HG03108 (cell line): ENCODE results near the gene AMBRA1.

Experiments
- ATAC-seq: cut with Tn5 transposase; IDR thresholded peaks from one replicate; pipeline ENCODE4 v1.9.1; 2021; ENCODE audit warnings: moderate library complexity; ENCODE audit not compliant: unreplicated experiment

AMBRA1 gene

GRCh38 chr11:46511342-46511741 lies 82.5 kb downstream of the AMBRA1 start:
- no peak for ATAC-seq

- no peak for ATAC-seq
Observed at GRCh38 chr11:46508360-46508759, 85.5 kb downstream of the AMBRA1 start.

- no peak for ATAC-seq
Observed at GRCh38 chr11:46506483-46506791, 87.4 kb downstream of the AMBRA1 start.

DNA sequence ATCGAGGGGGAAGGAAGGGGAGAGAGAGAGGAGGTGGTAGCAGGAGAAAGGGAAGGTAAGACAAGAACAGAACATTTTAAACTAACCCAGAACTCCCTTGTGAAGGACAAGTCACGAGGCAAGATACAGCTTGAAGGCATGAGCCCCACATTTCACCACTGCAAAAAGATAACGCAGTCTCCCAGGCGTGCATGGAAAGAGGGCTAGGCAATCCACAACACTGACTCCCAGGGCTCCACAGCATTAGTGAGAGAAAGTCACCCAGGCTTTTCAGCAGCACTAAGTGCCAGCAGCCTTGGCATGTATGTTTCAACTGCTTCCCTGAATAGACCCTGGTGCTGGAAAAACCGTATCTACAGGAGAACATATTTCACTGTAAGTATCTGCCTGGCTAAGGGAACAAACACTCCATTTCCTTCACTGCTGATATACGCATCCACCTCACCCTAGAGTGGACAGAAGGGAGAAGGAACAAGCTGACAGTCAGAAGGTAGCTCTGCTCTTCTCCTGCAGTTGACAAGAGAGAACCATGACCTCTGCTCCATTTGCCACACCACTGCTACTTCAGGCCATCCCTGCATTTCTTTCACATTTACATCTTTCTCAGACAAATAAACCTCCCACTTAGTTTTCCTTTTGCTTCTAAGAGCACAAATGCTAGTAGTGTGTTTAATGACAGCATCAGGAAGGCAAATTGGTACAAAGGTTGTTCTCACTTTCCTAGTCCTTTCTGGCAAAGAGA lies 87.9 kb downstream of the AMBRA1 start:
- no peak for ATAC-seq

GRCh38 chr11:46504817-46505613 lies 88.8 kb downstream of the AMBRA1 start:
- no peak for ATAC-seq

DNA sequence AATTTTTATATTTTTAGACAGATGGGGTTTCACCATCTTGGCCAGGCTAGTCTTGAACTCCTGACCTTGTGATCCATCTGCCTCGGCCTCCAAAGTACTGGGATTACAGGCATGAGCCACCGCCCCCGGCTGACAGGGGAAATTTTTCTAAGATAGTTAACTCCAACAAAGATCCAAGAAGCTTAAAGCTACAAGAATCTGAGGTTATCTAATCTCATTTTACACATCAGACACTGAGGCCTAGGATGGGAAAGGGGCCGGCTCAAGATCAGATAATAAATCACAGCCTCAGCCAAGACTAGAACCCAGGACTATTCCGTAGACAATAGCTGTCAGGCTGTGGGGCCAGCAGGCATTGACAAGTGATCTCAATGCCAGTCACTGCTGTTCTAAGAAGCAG lies 94.0 kb downstream of the AMBRA1 start:
- no peak for ATAC-seq

DNA sequence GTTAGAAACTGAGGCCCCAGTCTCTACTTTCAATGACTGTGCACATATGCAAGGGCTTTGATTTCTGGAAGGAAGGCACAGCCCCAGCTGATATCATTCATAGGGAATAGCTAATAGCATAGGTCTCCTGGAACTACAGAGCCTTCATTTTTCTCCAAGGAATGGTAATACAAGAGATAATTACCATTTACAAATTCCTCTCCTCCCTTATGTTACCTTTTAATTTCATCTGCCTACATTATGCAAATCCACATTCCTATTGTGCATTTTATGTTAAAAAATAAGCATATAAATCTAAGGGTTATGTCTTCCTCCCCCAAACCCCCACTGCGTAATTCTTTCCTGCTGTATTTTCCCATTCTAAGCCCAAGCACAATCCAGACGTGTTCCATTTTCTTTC lies 94.9 kb downstream of the AMBRA1 start:
- no peak for ATAC-seq

- no peak for ATAC-seq
Observed at GRCh38 chr11:46498179-46498578, 95.6 kb downstream of the AMBRA1 start.

DNA sequence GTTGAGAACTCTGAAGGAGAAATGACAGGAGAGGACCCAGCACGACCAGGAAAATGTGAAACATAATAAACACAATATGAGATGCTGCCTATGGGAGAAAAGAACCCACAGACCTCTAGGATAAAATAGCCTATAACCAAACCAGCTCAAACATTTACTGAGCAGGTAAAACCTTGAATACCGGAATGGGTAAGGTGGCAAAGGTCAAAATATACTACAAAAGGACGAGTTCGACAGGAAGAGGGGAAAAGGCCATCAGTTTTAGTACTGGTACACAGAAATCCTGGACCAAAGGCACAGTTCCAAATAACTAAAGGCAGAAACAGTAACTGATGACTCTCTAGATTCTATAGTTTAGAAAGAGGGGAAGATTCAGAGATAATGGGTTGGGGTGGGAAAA lies 96.3 kb downstream of the AMBRA1 start:
- no peak for ATAC-seq

DNA sequence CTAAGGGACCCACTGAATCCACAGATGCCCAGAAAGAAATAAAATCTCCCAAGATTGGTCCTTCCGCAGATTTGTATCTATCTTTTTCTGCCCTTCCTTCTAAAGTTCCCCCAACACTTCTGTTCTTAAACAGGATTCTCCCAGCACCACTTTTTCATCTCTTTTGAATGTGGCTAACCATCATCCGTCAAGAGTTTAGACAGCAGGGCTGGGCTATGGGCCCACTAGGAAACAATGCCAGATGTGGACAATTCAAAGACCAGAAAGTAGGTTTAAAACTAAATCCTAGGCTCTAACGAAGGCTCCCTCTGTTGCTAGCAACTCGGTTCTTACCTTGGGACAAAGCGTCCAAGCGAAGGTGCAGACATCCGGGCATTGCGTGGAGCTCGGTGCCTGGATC lies 100.0 kb downstream of the AMBRA1 start:
- no peak for ATAC-seq

GRCh38 chr11:46492532-46492931 lies 101.3 kb downstream of the AMBRA1 start:
- ATAC-seq: no peak

- no peak for ATAC-seq
Observed at GRCh38 chr11:46491661-46492330, 102.0 kb downstream of the AMBRA1 start.

GRCh38 chr11:46490666-46491065 lies 103.2 kb downstream of the AMBRA1 start:
- no peak for ATAC-seq

GRCh38 chr11:46489656-46490560 lies 103.9 kb downstream of the AMBRA1 start:
- ATAC-seq: no peak

GRCh38 chr11:46485856-46486443 lies 107.9 kb downstream of the AMBRA1 start:
- no peak for ATAC-seq

DNA sequence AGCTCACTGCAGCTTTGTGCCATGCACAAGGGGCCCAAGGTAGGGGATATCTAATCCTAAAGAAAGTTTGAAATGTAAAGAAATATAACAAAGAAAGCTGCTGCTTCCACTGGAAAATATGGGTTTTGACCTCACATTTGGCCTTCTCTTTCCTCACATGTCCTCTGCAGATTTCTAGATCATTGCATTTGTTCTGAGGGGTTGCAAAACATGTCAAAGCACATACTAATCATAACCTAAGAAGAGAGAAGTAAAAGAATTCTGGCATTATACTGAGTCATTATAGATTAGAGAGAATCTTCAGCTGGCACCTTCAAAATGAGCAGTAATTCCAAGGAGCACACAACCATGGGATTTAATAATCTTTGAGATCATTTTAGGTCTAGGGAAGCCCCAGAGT lies 109.7 kb downstream of the AMBRA1 start:
- ATAC-seq: no peak

DNA sequence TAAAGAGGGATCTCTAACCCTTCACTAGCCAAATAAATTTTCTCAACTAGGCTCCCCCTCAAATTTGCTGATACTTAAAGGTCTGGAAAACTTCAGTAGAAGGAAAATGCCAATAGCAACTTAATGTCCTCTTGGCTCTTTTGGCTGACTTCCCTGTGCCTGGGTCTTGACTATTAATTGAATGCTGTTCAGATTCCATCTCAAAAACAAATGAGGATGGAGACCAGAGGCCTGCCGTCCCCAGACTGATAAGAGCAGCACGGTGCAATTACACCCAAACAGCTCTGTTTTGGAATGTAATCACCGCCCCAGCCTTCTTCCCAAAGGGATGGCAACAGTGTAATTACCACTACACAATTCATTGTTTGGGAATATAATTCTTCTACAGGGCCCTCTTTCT lies 112.9 kb downstream of the AMBRA1 start:
- no peak for ATAC-seq

GRCh38 chr11:46480166-46480726 lies 113.6 kb downstream of the AMBRA1 start:
- ATAC-seq: no peak

- ATAC-seq: no peak
Observed at GRCh38 chr11:46479601-46480000, 114.2 kb downstream of the AMBRA1 start.

- ATAC-seq: no peak
Observed at GRCh38 chr11:46478196-46478595, 115.6 kb downstream of the AMBRA1 start.
